Keratinocyte (primary cell): ENCODE results near the gene RNLS.
"Not testable (repeated sequence)": the region's sequence is repeated elsewhere in the genome, so short reads cannot be mapped to it uniquely, and the experiment has no call there.

Experiments
- EZH2 ChIP-seq: IDR thresholded peaks from one replicate; pipeline ENCODE4 v1.6.1; 2012; ENCODE audit warnings: inconsistent platforms, mild to moderate bottlenecking, low read length, moderate library complexity
- TF ChIP-seq, protein P1 (sequence below), 3 experiments: IDR thresholded peaks in 1 of 3; conservative IDR thresholded peaks in 1 of 3; optimal IDR thresholded peaks in 1 of 3; 2 replicates in 2 of 3; 3 replicates in 1 of 3; pipeline versions ENCODE3 to v1.5.1; 2011; ENCODE audit warnings: low read length in 3 of 3, mild to moderate bottlenecking in 3 of 3, moderate library complexity in 2 of 3, control low read depth in 1 of 3, inconsistent platforms in 1 of 3; ENCODE audit not compliant: insufficient read depth in 2 of 3; ENCODE audit errors: extremely low read depth in 1 of 3

GRCh38 chr10:88276945-88277344, 306.2 kb downstream of the RNLS start:
- TF ChIP-seq, protein P1, sequence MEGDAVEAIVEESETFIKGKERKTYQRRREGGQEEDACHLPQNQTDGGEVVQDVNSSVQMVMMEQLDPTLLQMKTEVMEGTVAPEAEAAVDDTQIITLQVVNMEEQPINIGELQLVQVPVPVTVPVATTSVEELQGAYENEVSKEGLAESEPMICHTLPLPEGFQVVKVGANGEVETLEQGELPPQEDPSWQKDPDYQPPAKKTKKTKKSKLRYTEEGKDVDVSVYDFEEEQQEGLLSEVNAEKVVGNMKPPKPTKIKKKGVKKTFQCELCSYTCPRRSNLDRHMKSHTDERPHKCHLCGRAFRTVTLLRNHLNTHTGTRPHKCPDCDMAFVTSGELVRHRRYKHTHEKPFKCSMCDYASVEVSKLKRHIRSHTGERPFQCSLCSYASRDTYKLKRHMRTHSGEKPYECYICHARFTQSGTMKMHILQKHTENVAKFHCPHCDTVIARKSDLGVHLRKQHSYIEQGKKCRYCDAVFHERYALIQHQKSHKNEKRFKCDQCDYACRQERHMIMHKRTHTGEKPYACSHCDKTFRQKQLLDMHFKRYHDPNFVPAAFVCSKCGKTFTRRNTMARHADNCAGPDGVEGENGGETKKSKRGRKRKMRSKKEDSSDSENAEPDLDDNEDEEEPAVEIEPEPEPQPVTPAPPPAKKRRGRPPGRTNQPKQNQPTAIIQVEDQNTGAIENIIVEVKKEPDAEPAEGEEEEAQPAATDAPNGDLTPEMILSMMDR (optimal IDR thresholded peaks at IDR 0.05 in 1 of 3, IDR thresholded peaks at IDR 0.05 in 1 of 3, conservative IDR thresholded peaks at IDR 0.05 in 1 of 3; ENCODE audit: extremely low read depth in 1 of 3, insufficient read depth in 2 of 3, low read length in 3 of 3): not testable (repeated sequence)
- TF ChIP-seq EZH2: not testable (repeated sequence)
